ENCODE results near the gene ACTC1.

Gene ACTC1

GRCh38 chr15:34749691-34750090 is 45.7 kb downstream of the ACTC1 start:
- TF ChIP-seq CTCF (IDR thresholded peaks at IDR 0.05; ENCODE audit: low read depth, low read length) = no peak
- no peak for DNase-seq (ENCODE audit: extremely low read depth, low read depth)

Data from AG09319 (cell line).